GM12878 (cell line): ENCODE data around the gene NLGN1. TPM values are rescaled to one million over a fixed set of nuclear protein-coding genes. Genes with fewer than 3 reads are reported as not detected.

ENCODE experiments used
- ATAC-seq: fragments of 200-7000 bp; cut with Tn5 transposase; 3 replicates; pipeline ENCODE4 v1.9.1; 2020; ENCODE audit warnings: mild to moderate bottlenecking, moderate library complexity
- BruUV-seq: library from RNA; stranded (reverse); fragments of 400-500 nt; replicated peaks from 2 replicates; lab custom pipeline; 2021; lab: Mats Ljungman, UMichigan
- CTCF ChIA-PET: fragments of 300-600 bp; sonication (Branson Sonifier 250); formaldehyde crosslinking; extraction: SDS; loops from one replicate; lab custom pipeline; 2021; ENCODE audit warnings: inconsistent platforms; lab: Yijun Ruan, JAX
- POLR2A ChIA-PET: fragments of 350-600 bp; formaldehyde crosslinking; extraction: SDS; loops from one replicate; lab custom pipeline; 2021; ENCODE audit warnings: inconsistent platforms; lab: Charles Lee
- RAD21 ChIA-PET: fragments of 300-600 bp; sonication (Branson Sonifier 250); formaldehyde crosslinking; loops from one replicate; lab custom pipeline; 2023; ENCODE audit warnings: antibody characterized with exemption; ENCODE audit not compliant: unreplicated experiment; lab: Charles Lee
- SMC1A ChIA-PET: fragments of 300-600 bp; sonication (Branson Sonifier 250); formaldehyde crosslinking; loops from one replicate; lab custom pipeline; 2023; ENCODE audit not compliant: unreplicated experiment, uncharacterized antibody; lab: Charles Lee
- DNase-seq: peaks from one replicate; pipeline ENCODE4 v3.0.0-alpha.2; 2011; ENCODE audit warnings: low read depth, low spot score
- FAIRE-seq: peaks from 3 replicates; lab custom pipeline; 2011; peaks lifted over from hg19 to GRCh38; lab: Jason Lieb, UNC
- H2AFZ ChIP-seq: 2 replicates; pipeline ENCODE4 v1.6.0; 2011; ENCODE audit warnings: low read depth, low read length, control low read depth; ENCODE audit not compliant: control insufficient read depth
- H3K27ac ChIP-seq: 2 replicates; pipeline ENCODE4 v1.5.1; 2011; ENCODE audit warnings: control low read depth; ENCODE audit not compliant: control insufficient read depth, insufficient read depth
- H3K27me3 ChIP-seq, 2 experiments: replicated peaks in 1 of 2; 2 replicates each; pipeline versions ENCODE4 v1.6.0 to v1.6.1; 2011; ENCODE audit warnings: low read length in 1 of 2; ENCODE audit not compliant: control insufficient read depth in 2 of 2, insufficient read depth in 2 of 2
- H3K36me3 ChIP-seq, 2 experiments: 2 replicates each; pipeline ENCODE4 v1.5.1; 2011; ENCODE audit warnings: low read length in 1 of 2; ENCODE audit not compliant: control insufficient read depth in 2 of 2, insufficient read depth in 2 of 2
- H3K4me1 ChIP-seq: 2 replicates; pipeline ENCODE4 v1.6.1; 2011; ENCODE audit warnings: mild to moderate bottlenecking, low read length, moderate library complexity, mixed read lengths; ENCODE audit not compliant: control insufficient read depth, insufficient read depth
- H3K4me2 ChIP-seq: 2 replicates; pipeline ENCODE4 v1.6.0; 2011; ENCODE audit warnings: control low read depth; ENCODE audit not compliant: control insufficient read depth, insufficient read depth
- H3K4me3 ChIP-seq: fragments of 200-600 bp; sonication (generic); 2 replicates; pipeline ENCODE4 v1.5.1; 2016
- H3K79me2 ChIP-seq: 2 replicates; pipeline ENCODE4 v1.6.0; 2011; ENCODE audit warnings: low read length; ENCODE audit not compliant: control insufficient read depth, insufficient read depth
- H3K9ac ChIP-seq: 2 replicates; pipeline ENCODE4 v1.8.0; 2011; ENCODE audit warnings: low read length, control low read depth, mixed read lengths; ENCODE audit not compliant: control insufficient read depth, insufficient read depth
- H3K9me3 ChIP-seq: replicated peaks from 3 replicates; pipeline ENCODE4 v1.5.1; 2011; ENCODE audit warnings: mild to moderate bottlenecking, low read length; ENCODE audit not compliant: control insufficient read depth, insufficient read depth
- H4K20me1 ChIP-seq: 2 replicates; pipeline ENCODE4 v1.6.0; 2011; ENCODE audit not compliant: control insufficient read depth, insufficient read depth
- BRCA1 ChIP-seq: IDR thresholded peaks from 2 replicates; pipeline ENCODE4 v1.6.1; 2011; ENCODE audit warnings: low read depth, low read length, improper control_type of control experiment
- CHD1 ChIP-seq: IDR thresholded peaks from 2 replicates; pipeline ENCODE4 v1.6.1; 2012; ENCODE audit warnings: low read depth, low read length, improper control_type of control experiment
- EGR1 ChIP-seq, 2 experiments: IDR thresholded peaks; 1 replicate in 1 of 2; 2 replicates in 1 of 2; pipeline ENCODE4 v1.6.1; 2011 to 2012; ENCODE audit warnings: low read depth in 2 of 2, low read length in 2 of 2, borderline replicate concordance in 1 of 2, mild to moderate bottlenecking in 1 of 2, moderate library complexity in 1 of 2
- EP300 ChIP-seq, 2 experiments: fragments of 150-350 bp in 1 of 2; IDR thresholded peaks; 2 replicates each; pipeline ENCODE4 v1.6.1; 2011 to 2012; ENCODE audit warnings: low read depth in 2 of 2, low read length in 2 of 2, borderline replicate concordance in 1 of 2, improper control_type of control experiment in 1 of 2, inconsistent platforms in 1 of 2; ENCODE audit not compliant: control insufficient read depth in 1 of 2
- EZH2 ChIP-seq: IDR thresholded peaks from 2 replicates; pipeline ENCODE4 v1.6.1; 2012; ENCODE audit warnings: low read depth, mild to moderate bottlenecking, control low read depth, inconsistent platforms, low read length, borderline replicate concordance; ENCODE audit not compliant: control insufficient read depth
- FOXM1 ChIP-seq: IDR thresholded peaks from 2 replicates; pipeline ENCODE4 v1.6.1; 2012; ENCODE audit warnings: low read depth, mild to moderate bottlenecking, inconsistent platforms, low read length, moderate library complexity
- NFIC ChIP-seq: IDR thresholded peaks from 2 replicates; pipeline ENCODE4 v1.6.1; 2012; ENCODE audit warnings: low read depth, mild to moderate bottlenecking, inconsistent platforms, low read length, moderate library complexity
- NFYB ChIP-seq: IDR thresholded peaks from 2 replicates; pipeline ENCODE4 v1.6.1; 2011; ENCODE audit warnings: low read depth, mild to moderate bottlenecking, low read length, improper control_type of control experiment, moderate library complexity; ENCODE audit not compliant: insufficient read depth
- NR2F1 ChIP-seq: fragments of 450-650 bp; conservative IDR thresholded peaks from 2 replicates; pipeline ENCODE4 v1.6.1; 2017; ENCODE audit warnings: mild to moderate bottlenecking
- POLR2A ChIP-seq: IDR thresholded peaks from 2 replicates; pipeline ENCODE4 v1.6.1; 2011; ENCODE audit warnings: low read depth, mild to moderate bottlenecking, low read length
- RAD21 ChIP-seq: IDR thresholded peaks from 2 replicates; pipeline ENCODE4 v1.6.1; 2011; ENCODE audit warnings: mild to moderate bottlenecking, low read depth, low read length, moderate library complexity; ENCODE audit not compliant: insufficient read depth
- RCOR1 ChIP-seq: conservative IDR thresholded peaks from 2 replicates; pipeline ENCODE4 v1.6.1; 2012; ENCODE audit warnings: low read depth, low read length, improper control_type of control experiment
- TCF3 ChIP-seq: IDR thresholded peaks from 2 replicates; pipeline ENCODE4 v1.6.1; 2012; ENCODE audit warnings: low read depth, mild to moderate bottlenecking, low read length, borderline replicate concordance; ENCODE audit not compliant: insufficient read depth
- ZBED1 ChIP-seq: IDR thresholded peaks from 2 replicates; pipeline ENCODE4 v1.6.1; 2016; ENCODE audit warnings: borderline replicate concordance
- WGBS: methylation state at CpG from one replicate; pipeline ENCODE4 v1.1.6; 2016; ENCODE audit warnings: low lambda C conversion rate; ENCODE audit not compliant: insufficient replicate concordance, insufficient coverage; ENCODE audit errors: missing lambda C conversion rate; 5-methylcytosine and 5-hydroxymethylcytosine counted together
- in situ Hi-C: fragments of 300-500 bp; cut with MboI; formaldehyde crosslinking; loops from 9 replicates; pipeline ENCODE4 v1.14.3; 2018; ENCODE audit warnings: mixed read lengths
- intact Hi-C: fragments of 100-400 bp; cut with micrococcal nuclease; formaldehyde crosslinking; loops from one replicate; pipeline ENCODE4 v1.14.2; 2022; ENCODE audit not compliant: unreplicated experiment
- polyA plus RNA-seq, 11 experiments: library from polyadenylated mRNA; depleted of rRNA in 4 of 11; unstranded in 6 of 11; stranded (reverse) in 5 of 11; fragments of >200 nt; fragmentation: Nextera tagmentation in 4 of 11; fragmentation: Illumina TruSeq in 1 of 11; extraction: Ambion mirVana in 4 of 11; extraction: Trizol in 1 of 11; gene quantifications; 1 replicate in 1 of 11; 2 replicates in 10 of 11; pipeline versions ENCODE4 v1.2.1 to v1.2.3, GENCODE V29; 2011 to 2016; ENCODE audit warnings: inconsistent platforms in 2 of 11, missing spikeins in 2 of 11, low read depth in 1 of 11
- total RNA-seq, 4 experiments: library from RNA; depleted of rRNA in 3 of 4; stranded (reverse); fragments of >200 nt in 3 of 4; fragmentation: Illumina TruSeq in 1 of 4; extraction: Trizol in 1 of 4; gene quantifications; 2 replicates each; pipeline versions ENCODE4 v1.2.1 to v1.2.3, GENCODE V29; 2013 to 2021
- TF ChIP-seq, protein P1 (sequence below): fragments of 450-650 bp; IDR thresholded peaks from 2 replicates; pipeline ENCODE4 v1.6.1; 2016; ENCODE audit warnings: mild to moderate bottlenecking

NLGN1 gene
- total and polyA plus RNA-seq, 10 of the 15 experiments (the other 5 are each of a cell fraction or from before 2014, with no cell fraction given) = not detected

GRCh38 chr3:174089592-174089991 is 692.0 kb downstream of the NLGN1 start:
- H3K36me3 ChIP-seq = no peaks in the 10 kb centered on the region
- ChIA-PET CTCF (interaction anchor here (0.6 to 1.6 kb wide), 2 partner anchors 15 to 116 kb away, joined by 3 to 4 read pairs; no protein-coding TSS in a partner anchor), RAD21 (no interaction called here), POLR2A (no interaction called here)
- no peak overlapping the region for H3K4me3 ChIP-seq
- H4K20me1 ChIP-seq = no peaks in the 10 kb centered on the region
- H3K9ac ChIP-seq = no peak overlapping the region
- no peaks in the 10 kb centered on the region for H3K79me2 ChIP-seq
- in situ Hi-C loops (no loop called here), intact Hi-C loops (no loop called here)
- no peaks in the 10 kb centered on the region for H3K9me3 ChIP-seq
- DNase-seq (no peak), FAIRE-seq (no peak)
- 2% methylated on average over 2 of the region's 2 CpGs for WGBS
- H3K4me2 ChIP-seq = no peak overlapping the region
- BruUV-seq = no TSS peak
- no peak overlapping the region for H2AFZ ChIP-seq
- TF ChIP-seq NFYB = no peak
- TF ChIP-seq, all 136 proteins: peak for 0
- H3K4me1 ChIP-seq = no peaks in the 10 kb centered on the region
- H3K27ac ChIP-seq = no peak overlapping the region
- no peak for ATAC-seq
- H3K27me3 ChIP-seq = no peaks in the 10 kb centered on the region
- SMC1A ChIA-PET = interaction anchor here (0.6 kb wide), 1 partner anchor 416 kb away, joined by 3 read pairs; no protein-coding TSS in a partner anchor

DNA sequence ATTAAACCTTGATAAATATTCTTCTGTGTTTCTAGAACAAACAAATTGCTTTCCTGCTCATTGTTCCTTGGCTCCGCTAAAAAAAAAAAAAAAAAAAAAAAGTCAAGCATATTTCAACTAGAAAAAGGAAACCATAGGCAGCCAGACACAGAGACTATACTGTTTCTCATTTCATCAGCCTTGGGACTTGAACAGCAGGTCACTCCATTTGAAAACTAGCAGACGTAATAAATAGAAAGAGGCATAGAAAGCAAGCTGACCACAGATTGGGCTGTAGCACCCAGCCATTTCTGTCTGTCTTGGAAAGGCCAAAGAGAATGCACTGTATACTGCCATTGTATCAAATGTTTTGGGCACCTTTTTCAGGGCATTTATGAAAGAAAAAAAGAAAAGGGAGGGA is 697.1 kb downstream of the NLGN1 start:
- TF ChIP-seq, protein P1, sequence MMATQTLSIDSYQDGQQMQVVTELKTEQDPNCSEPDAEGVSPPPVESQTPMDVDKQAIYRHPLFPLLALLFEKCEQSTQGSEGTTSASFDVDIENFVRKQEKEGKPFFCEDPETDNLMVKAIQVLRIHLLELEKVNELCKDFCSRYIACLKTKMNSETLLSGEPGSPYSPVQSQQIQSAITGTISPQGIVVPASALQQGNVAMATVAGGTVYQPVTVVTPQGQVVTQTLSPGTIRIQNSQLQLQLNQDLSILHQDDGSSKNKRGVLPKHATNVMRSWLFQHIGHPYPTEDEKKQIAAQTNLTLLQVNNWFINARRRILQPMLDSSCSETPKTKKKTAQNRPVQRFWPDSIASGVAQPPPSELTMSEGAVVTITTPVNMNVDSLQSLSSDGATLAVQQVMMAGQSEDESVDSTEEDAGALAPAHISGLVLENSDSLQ = no peak
- TF ChIP-seq RAD21 = no peak
- TF ChIP-seq BRCA1 = no peak
- TF ChIP-seq RCOR1 = no peak
- TF ChIP-seq EP300 (IDR thresholded peaks at IDR 0.05; ENCODE audit: borderline replicate concordance in 1 of 2, control insufficient read depth in 1 of 2, low read depth in 2 of 2, low read length in 2 of 2) = no peak
- TF ChIP-seq NFIC = no peak
- TF ChIP-seq POLR2A = no peak
- no peak for TF ChIP-seq CHD1
- no peak for TF ChIP-seq EGR1 (IDR thresholded peaks at IDR 0.05; ENCODE audit: borderline replicate concordance in 1 of 2, low read depth in 2 of 2, low read length in 2 of 2)
- no peak for TF ChIP-seq EZH2
- no peak for TF ChIP-seq ZBED1
- no peak for TF ChIP-seq FOXM1
- TF ChIP-seq NR2F1 = no peak
- TF ChIP-seq TCF3 = no peak
- TF ChIP-seq, all 136 proteins: peak for 0
- CTCF ChIA-PET = no interaction called here

More for the DNA sequence above, 697.1 kb downstream of the NLGN1 start:
- ChIA-PET POLR2A (no interaction called here), RAD21 (no interaction called here), SMC1A (no interaction called here)
- Histone ChIP-seq H3K79me2 (no peaks in the 10 kb centered on the region), H3K27ac (no peak overlapping the region), H4K20me1 (no peaks in the 10 kb centered on the region), H2AFZ (no peak overlapping the region), H3K36me3 (no peaks in the 10 kb centered on the region), H3K4me3 (no peak overlapping the region), H3K9me3 (no peaks in the 10 kb centered on the region), H3K9ac (no peak overlapping the region), H3K4me1 (no peaks in the 10 kb centered on the region), H3K27me3 (no peaks in the 10 kb centered on the region), H3K4me2 (no peak overlapping the region)
- intact Hi-C loops (no loop called here), in situ Hi-C loops (no loop called here)
- ATAC-seq (no peak), DNase-seq (no peak), FAIRE-seq (no peak)
- no TSS peak for BruUV-seq
- 76% methylated on average over 1 of the region's 2 CpGs for WGBS
